NOMO-1 treated with dmso at 0.1 percent for 144 hours (cell line): ENCODE data around the gene ROR1.

Experiments used
- DNase-seq: peaks from one replicate; lab custom pipeline; 2025; ENCODE audit not compliant: unreplicated experiment; lab: John Stamatoyannopoulos, UW

The ROR1 gene

DNA sequence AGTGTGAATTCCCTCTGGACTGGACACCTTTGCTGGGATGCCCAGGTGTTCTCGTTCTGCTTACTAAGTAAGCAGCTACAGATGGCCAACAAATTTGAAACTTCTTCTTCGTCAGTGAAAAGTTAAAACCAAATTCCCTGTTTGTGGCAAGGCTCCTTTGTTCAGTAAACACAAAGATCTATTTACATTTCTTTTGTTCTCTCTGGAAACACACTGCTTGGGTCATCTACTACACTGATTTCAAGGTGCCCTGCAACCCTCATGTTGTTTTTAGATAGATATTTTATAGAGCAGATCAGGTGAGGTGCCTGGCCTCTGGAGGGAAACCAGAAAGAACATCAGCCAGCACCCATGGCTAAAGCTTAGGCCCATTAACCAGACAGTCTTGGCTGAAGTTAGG, 272.4 kb downstream of the ROR1 start:
- no peak for DNase-seq

DNA sequence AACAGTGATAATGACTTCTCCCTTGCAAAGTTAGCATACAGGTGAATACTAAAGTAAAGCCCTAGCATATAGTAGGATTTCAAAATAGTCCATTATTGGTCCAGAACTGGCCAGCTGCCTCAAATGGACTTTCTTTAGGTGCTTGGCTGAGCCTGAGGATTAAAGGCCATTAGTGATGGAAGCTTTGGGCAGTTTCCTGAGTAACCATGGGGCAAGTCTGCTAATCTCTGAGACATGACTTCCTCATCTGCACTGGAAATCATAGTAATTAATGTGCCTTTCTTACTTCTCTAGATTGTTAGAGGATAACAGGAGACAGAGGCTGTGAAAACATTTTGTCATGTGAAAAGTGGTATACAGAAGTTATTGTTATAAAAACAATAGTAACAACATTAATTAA, 273.1 kb downstream of the ROR1 start:
- no peak for DNase-seq

GRCh38 chr1:64047549-64047996, 273.8 kb downstream of the ROR1 start:
- no peak for DNase-seq

GRCh38 chr1:64049900-64050540, 276.2 kb downstream of the ROR1 start:
- no peak for DNase-seq

DNA sequence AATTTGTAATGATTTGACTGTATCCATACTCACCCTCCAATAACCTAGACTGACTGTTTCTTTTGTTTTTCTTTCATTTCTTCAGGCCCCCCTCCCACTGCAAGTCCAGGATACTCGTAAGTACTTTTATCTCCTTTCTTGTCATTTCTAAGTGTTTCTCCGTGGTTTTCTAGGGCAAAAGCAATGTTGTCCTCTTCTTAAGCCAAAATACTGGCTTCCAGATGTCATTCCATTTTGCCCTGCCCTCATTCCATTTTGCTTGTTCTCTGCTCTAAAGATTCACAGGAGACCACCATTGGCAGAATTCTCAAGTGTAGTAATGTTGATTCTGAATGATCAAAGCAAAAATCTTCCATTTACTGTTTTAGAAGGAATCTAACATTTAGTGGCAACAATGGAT, 276.8 kb downstream of the ROR1 start:
- no peak for DNase-seq

DNA sequence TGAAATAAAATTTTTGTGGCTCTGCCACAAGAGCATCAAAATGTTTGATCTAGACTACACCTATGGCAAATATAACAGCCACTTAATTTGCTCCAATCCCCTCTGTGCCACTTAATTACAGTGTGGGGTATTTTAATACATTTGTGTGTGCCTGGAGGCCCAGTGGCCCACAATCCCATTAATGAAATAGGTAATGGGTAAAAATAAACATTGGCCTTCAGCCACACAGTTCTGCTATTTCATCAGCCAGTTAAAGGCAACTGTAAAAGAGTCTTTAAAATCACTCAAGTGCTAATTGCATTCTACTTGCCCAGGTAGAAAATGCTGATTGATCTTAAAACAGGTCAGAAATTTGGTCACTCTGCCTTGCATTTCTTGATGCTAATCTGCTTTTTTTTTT, 278.0 kb downstream of the ROR1 start:
- no peak for DNase-seq

GRCh38 chr1:64052777-64053176, 279.0 kb downstream of the ROR1 start:
- DNase-seq: no peak

DNA sequence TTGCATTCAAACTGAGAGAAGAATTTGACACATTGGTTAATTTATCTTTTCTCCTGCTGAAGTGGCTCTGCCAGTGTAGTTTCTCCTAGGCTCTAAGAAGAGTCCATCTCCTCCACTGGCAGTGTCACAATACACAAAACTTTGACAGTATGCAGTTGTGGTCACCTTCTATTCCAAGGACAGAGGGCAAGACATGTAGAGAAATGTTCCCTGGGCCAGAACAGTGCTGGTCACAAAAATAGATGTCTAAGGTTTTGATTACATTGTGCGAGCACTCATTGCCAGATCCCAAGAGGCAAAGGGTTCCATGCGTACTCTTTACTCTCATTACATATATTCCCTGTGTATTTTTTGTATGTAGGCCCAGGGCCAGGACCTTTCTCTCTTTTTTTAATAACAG, 281.5 kb downstream of the ROR1 start:
- no peak for DNase-seq

DNA sequence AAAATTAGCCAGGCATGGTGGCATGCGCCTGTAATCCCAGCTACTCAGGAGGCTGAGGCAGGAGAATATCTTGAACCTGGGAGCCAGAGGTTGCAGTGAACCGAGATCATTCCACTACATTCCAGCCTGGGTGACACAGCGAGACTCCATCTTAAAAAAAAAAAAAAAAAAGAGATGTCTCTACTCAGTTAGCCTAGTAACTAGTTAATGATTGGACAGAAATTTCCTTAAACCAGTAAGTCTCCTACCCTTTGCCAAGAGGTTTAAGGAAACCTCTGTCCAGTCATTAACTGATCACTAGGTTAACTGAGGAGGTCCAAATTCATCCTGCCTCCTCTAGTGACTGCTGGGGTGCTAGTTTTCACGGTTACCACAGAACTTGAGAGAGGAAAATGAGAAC, 285.7 kb downstream of the ROR1 start:
- DNase-seq: no peak

- no peak for DNase-seq
Measured at GRCh38 chr1:64060611-64061302, 286.9 kb downstream of the ROR1 start.

DNA sequence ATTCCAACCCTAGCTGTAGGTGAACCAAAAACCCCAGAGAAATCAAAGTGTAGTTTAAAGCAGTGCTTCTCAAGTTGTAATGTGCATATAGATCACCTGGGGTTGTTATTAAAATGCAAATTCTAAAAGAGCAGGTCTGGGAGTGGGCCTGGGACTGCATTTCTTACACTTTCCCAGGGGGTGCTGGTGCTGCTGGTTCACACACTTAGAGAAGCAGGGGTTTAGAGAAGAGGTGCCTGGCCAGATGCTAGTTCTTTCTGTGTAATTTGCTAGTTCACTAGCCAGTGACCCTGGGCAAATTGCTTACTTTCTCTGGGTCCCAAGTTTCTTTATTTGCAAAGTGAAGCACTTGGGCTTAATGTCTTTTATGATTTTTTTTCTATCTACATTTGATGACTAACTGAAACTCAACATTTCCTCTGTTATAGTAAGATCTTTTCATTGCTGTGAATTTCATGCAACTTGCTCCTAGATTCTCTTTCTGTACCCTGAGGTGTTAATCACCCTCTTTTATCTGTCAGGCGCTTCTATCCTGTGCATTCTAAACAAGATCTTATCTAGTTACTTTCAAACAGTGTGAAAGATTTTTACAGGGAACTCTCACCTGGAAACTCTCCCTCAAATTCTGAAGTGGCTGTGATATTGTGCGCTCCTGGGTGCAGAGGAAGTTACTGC, 287.8 kb downstream of the ROR1 start:
- DNase-seq: no peak

DNA sequence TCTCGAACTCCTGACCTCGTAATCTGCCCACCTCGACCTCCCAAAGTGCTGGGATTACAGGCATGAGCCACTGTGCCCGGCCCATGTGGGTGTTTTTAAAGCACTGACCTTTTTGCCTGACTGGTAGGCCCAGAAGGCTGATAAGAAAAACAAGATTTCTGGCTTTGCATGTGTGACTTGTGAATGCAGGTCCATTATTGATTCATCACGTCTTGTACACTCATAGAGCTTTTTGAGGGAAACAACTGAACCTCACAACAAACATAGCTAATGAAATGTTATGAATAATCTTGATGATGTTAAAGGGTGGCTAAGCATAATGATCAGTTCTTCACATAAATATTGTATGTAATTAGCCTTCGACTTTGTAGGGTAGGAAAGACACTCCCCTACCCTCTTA, 288.7 kb downstream of the ROR1 start:
- DNase-seq: no peak

GRCh38 chr1:64062941-64063581, 289.2 kb downstream of the ROR1 start:
- no peak for DNase-seq

DNA sequence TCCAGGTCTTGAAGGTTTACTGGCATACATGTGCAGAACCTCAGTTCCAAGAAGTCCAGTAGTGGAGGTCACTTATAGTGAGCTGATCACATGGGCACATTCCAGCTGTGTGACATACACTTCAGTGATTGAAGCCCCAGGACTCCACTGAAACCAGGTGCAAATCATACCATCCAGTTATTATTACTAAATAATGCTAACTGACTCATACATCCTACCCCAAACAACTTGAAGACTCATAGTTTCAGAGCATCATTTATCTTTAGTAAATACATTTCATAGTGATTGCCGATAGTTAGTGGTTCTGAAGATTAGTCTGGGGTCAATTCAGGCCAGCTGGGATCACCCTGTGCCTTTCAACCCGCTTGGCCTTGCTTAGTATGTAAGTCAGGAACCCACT, 291.8 kb downstream of the ROR1 start:
- DNase-seq: no peak

- no peak for DNase-seq
Measured at GRCh38 chr1:64072089-64072793, 298.4 kb downstream of the ROR1 start.

GRCh38 chr1:64073705-64074104, 299.9 kb downstream of the ROR1 start:
- no peak for DNase-seq

GRCh38 chr1:64074767-64075166, 300.9 kb downstream of the ROR1 start:
- DNase-seq: no peak

GRCh38 chr1:64077281-64077940, 303.6 kb downstream of the ROR1 start:
- no peak for DNase-seq

- DNase-seq: no peak
Measured at GRCh38 chr1:64080941-64081562, 307.2 kb downstream of the ROR1 start.

DNA sequence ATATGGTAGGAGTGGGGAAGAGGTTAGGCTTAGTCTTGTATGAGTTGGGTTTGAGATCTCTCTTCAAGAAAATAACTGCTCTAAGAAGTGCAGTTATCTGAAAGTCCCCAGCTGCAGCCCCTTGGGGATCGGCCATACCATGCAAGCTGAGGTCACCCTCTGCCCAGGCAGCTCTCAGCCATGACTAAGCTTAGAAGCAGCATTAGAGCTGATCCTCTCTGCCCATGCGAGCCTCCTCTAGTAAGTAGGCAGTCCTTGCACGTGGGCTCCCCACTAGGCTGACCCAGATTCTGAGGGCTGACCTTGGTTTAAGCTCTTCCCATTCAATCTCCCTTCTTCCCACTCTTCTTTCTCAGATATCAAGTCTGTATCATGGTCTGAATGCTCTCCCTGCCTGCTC, 308.6 kb downstream of the ROR1 start:
- no peak for DNase-seq
